SK-N-SH (cell line): Measurements from ENCODE around the gene WDR6. TPM values are rescaled to one million over a fixed set of nuclear protein-coding genes. Genes with fewer than 3 reads are reported as not detected.
A peak's percentile ranks its signal among the peaks of the same experiment; 100 is the strongest.

ENCODE experiments used
- CTCF ChIA-PET: fragments of 300-600, 350-600 bp; formaldehyde crosslinking; extraction: SDS; loops from one replicate; lab custom pipeline; 2021; lab: Yijun Ruan, JAX
- POLR2A ChIA-PET: fragments of 350-600 bp; sonication (Branson Sonifier 250); formaldehyde crosslinking; extraction: SDS; loops from one replicate; lab custom pipeline; 2020; ENCODE audit warnings: antibody characterized with exemption, inconsistent platforms; lab: Yijun Ruan, JAX
- DNase-seq: peaks from one replicate; pipeline ENCODE4 v3.0.0; 2012
- H2AFZ ChIP-seq: fragments of 200-600 bp; sonication (generic); 2 replicates; pipeline ENCODE4 v1.8.1; 2016; ENCODE audit warnings: antibody characterized with exemption, mild to moderate bottlenecking, low read depth
- H3F3A ChIP-seq: fragments of 200-600 bp; sonication (generic); replicated peaks from 2 replicates; pipeline ENCODE3; 2016; ENCODE audit warnings: antibody characterized with exemption, mild to moderate bottlenecking; ENCODE audit not compliant: insufficient read depth
- H3K27ac ChIP-seq, 2 experiments: fragments of 200-500 bp in 1 of 2; fragments of 200-600 bp in 1 of 2; sonication (Bioruptor generic) in 1 of 2; sonication (generic), shearing (Covaris generic) in 1 of 2; 2 replicates each; pipeline versions ENCODE4 v1.5.1 to v1.6.1; 2014 to 2016; ENCODE audit warnings: low read depth in 2 of 2, inconsistent platforms in 1 of 2, low read length in 1 of 2, mild to moderate bottlenecking in 1 of 2, mixed read lengths in 1 of 2
- H3K27me3 ChIP-seq: fragments of 200-600 bp; sonication (generic), shearing (Covaris generic); 2 replicates; pipeline ENCODE4 v1.6.1; 2016; ENCODE audit warnings: mixed run types; ENCODE audit not compliant: insufficient read depth
- H3K36me3 ChIP-seq, 2 experiments: fragments of 200-500 bp in 1 of 2; fragments of 200-600 bp in 1 of 2; sonication (Bioruptor generic) in 1 of 2; sonication (generic) in 1 of 2; replicated peaks in 1 of 2; 2 replicates each; pipeline versions ENCODE3 to v1.5.1; 2014 to 2016; ENCODE audit warnings: low read length in 1 of 2, mild to moderate bottlenecking in 1 of 2; ENCODE audit not compliant: insufficient read depth in 2 of 2, control insufficient read depth in 1 of 2
- H3K4me1 ChIP-seq, 2 experiments: fragments of 200-500 bp in 1 of 2; fragments of 200-600 bp in 1 of 2; sonication (Bioruptor generic) in 1 of 2; sonication (generic), shearing (Covaris generic) in 1 of 2; 2 replicates each; pipeline versions ENCODE4 v1.5.1 to v1.6.1; 2014 to 2016; ENCODE audit warnings: low read depth in 1 of 2, low read length in 1 of 2, mixed run types in 1 of 2; ENCODE audit not compliant: insufficient read depth in 2 of 2, control insufficient read depth in 1 of 2
- H3K4me2 ChIP-seq: fragments of 200-600 bp; sonication (generic), shearing (Covaris generic); 2 replicates; pipeline ENCODE4 v1.6.1; 2017; ENCODE audit warnings: mixed run types
- H3K4me3 ChIP-seq, 2 experiments: fragments of 200-500 bp in 1 of 2; fragments of 200-600 bp in 1 of 2; sonication (Bioruptor generic) in 1 of 2; sonication (generic), shearing (Covaris generic) in 1 of 2; 2 replicates each; pipeline versions ENCODE4 v1.5.1 to v1.8.1; 2014 to 2016; ENCODE audit warnings: low read depth in 2 of 2, inconsistent platforms in 1 of 2, low read length in 1 of 2, mild to moderate bottlenecking in 1 of 2, mixed read lengths in 1 of 2, moderate library complexity in 1 of 2
- H3K79me2 ChIP-seq: fragments of 200-600 bp; sonication (generic); 2 replicates; pipeline ENCODE4 v1.8.1; 2017; ENCODE audit warnings: mild to moderate bottlenecking; ENCODE audit not compliant: insufficient read depth
- H3K9ac ChIP-seq: fragments of 200-600 bp; sonication (generic); 2 replicates; pipeline ENCODE4 v1.6.1; 2017; ENCODE audit warnings: mixed run types
- H3K9me2 ChIP-seq: fragments of 200-600 bp; sonication (generic); 2 replicates; pipeline ENCODE4 v1.6.1; 2017; ENCODE audit warnings: mixed run types
- H3K9me3 ChIP-seq: fragments of 200-600 bp; sonication (generic); 2 replicates; pipeline ENCODE4 v1.6.1; 2017; ENCODE audit warnings: mixed run types, mild to moderate bottlenecking, moderate library complexity
- H4K20me1 ChIP-seq: fragments of 200-600 bp; sonication (generic); 2 replicates; pipeline ENCODE4 v1.6.1; 2017; ENCODE audit warnings: mild to moderate bottlenecking, mixed run types; ENCODE audit not compliant: insufficient read depth
- CHD2 ChIP-seq: fragments of 150-350 bp; IDR thresholded peaks from 2 replicates; pipeline ENCODE4 v1.6.1; 2018; ENCODE audit warnings: low read length; ENCODE audit not compliant: partially characterized antibody
- ELF1 ChIP-seq: IDR thresholded peaks from 2 replicates; pipeline ENCODE4 v1.4.0; 2012
- FOSL2 ChIP-seq: IDR thresholded peaks from 2 replicates; pipeline ENCODE4 v1.4.0; 2012; ENCODE audit warnings: low read depth, mild to moderate bottlenecking, moderate library complexity, borderline replicate concordance
- FOXJ3 ChIP-seq: sonication (generic); formaldehyde crosslinking; IDR thresholded peaks from 2 replicates; pipeline ENCODE4 v1.5.1; 2020; ENCODE audit warnings: mild to moderate bottlenecking, missing genetic modification reagents
- GABPA ChIP-seq: IDR thresholded peaks from 2 replicates; pipeline ENCODE4 v1.4.0; 2012; ENCODE audit warnings: low read depth, mild to moderate bottlenecking
- GATA2 ChIP-seq: sonication (generic); formaldehyde crosslinking; IDR thresholded peaks from 2 replicates; pipeline ENCODE4 v1.5.0; 2020; ENCODE audit warnings: mild to moderate bottlenecking, missing genetic modification reagents
- IRF3 ChIP-seq: fragments of 150-350 bp; IDR thresholded peaks from 2 replicates; pipeline ENCODE4 v1.6.1; 2016; ENCODE audit warnings: mild to moderate bottlenecking, low read depth, low read length
- JUND ChIP-seq: IDR thresholded peaks from 2 replicates; pipeline ENCODE4 v1.4.0; 2012
- MAX ChIP-seq: IDR thresholded peaks from 2 replicates; pipeline ENCODE4 v1.4.0; 2012; ENCODE audit warnings: low read depth
- MXI1 ChIP-seq: IDR thresholded peaks from 2 replicates; pipeline ENCODE4 v1.6.1; 2012; ENCODE audit warnings: mild to moderate bottlenecking, low read depth, low read length, improper control_type of control experiment
- NRF1 ChIP-seq: IDR thresholded peaks from 2 replicates; pipeline ENCODE4 v1.6.1; 2012; ENCODE audit warnings: low read depth, mild to moderate bottlenecking, low read length
- PBX3 ChIP-seq: IDR thresholded peaks from 2 replicates; pipeline ENCODE4; 2012
- POLR2AphosphoS5 ChIP-seq: IDR thresholded peaks from 2 replicates; pipeline ENCODE4 v1.6.1; 2012; ENCODE audit warnings: low read depth, low read length
- RCOR1 ChIP-seq: fragments of 150-350 bp; IDR thresholded peaks from 2 replicates; pipeline ENCODE4 v1.6.1; 2017; ENCODE audit warnings: antibody characterized with exemption, low read length
- REST ChIP-seq: IDR thresholded peaks from 2 replicates; pipeline ENCODE4 v1.6.1; 2012; ENCODE audit warnings: mild to moderate bottlenecking, low read depth, low read length, moderate library complexity
- RFX5 ChIP-seq: IDR thresholded peaks from 2 replicates; pipeline ENCODE4 v1.6.1; 2012; ENCODE audit warnings: mild to moderate bottlenecking, improper control_type of control experiment, low read length
- TAF1 ChIP-seq: IDR thresholded peaks from 2 replicates; pipeline ENCODE4 v1.6.1; 2012; ENCODE audit warnings: low read depth, mild to moderate bottlenecking, low read length, moderate library complexity, borderline replicate concordance
- TCF12 ChIP-seq: IDR thresholded peaks from 2 replicates; pipeline ENCODE4 v1.4.0; 2012
- TEAD4 ChIP-seq: IDR thresholded peaks from 2 replicates; pipeline ENCODE4 v1.4.0; 2012; ENCODE audit warnings: mild to moderate bottlenecking, borderline replicate concordance; ENCODE audit not compliant: insufficient read depth
- USF1 ChIP-seq: IDR thresholded peaks from 2 replicates; pipeline ENCODE4 v1.4.0; 2012; ENCODE audit warnings: low read depth, borderline replicate concordance
- USF2 ChIP-seq: fragments of 150-350 bp; IDR thresholded peaks from 2 replicates; pipeline ENCODE4 v1.6.1; 2017; ENCODE audit warnings: antibody characterized with exemption, low read length, low read depth, borderline replicate concordance
- ZBTB33 ChIP-seq: IDR thresholded peaks from 2 replicates; pipeline ENCODE4 v1.4.0; 2012; ENCODE audit warnings: low read depth, borderline replicate concordance
- WGBS: methylation state at CpG from one replicate; pipeline ENCODE4 v1.1.6; 2017; ENCODE audit warnings: low lambda C conversion rate; 5-methylcytosine and 5-hydroxymethylcytosine counted together
- polyA plus RNA-seq, 3 experiments: library from polyadenylated mRNA; depleted of rRNA; stranded (reverse); fragments of >200 nt; gene quantifications; 2 replicates each; pipeline ENCODE4 v1.2.3, GENCODE V29; 2012

WDR6 gene
- 230 and 277 TPM in 2 replicates for polyA plus RNA-seq (2012; rRNA removed)
- polyA plus RNA-seq (2012; cell fraction: cytosol; rRNA removed) = 65.3 and 95.1 TPM in 2 replicates
- 1,525 and 1,565 TPM in 2 replicates for polyA plus RNA-seq (2012; cell fraction: nucleus; rRNA removed)

- Histone ChIP-seq H3K4me1 (peaks cover 0 to 21% of the 10 kb centered on the region in 2 experiments; a peak in 2 of 4 replicates), H3K27me3 (no peaks in the 10 kb centered on the region), H3K9me3 (no peaks in the 10 kb centered on the region), H3K4me3 (peak within 1 kb of the TSS; percentile 78 to 97), H3K79me2 (peaks cover 58% of the 10 kb centered on the region), H3K36me3 (peaks cover 4 to 10% of the 10 kb centered on the region in 2 experiments), H4K20me1 (peaks cover 40% of the 10 kb centered on the region), H3K9ac (peak within 1 kb of the TSS; percentile 100), H3K27ac (peak within 1 kb of the TSS; percentile 96 to 98), H2AFZ (peak within 1 kb of the TSS; percentile 84), H3K9me2 (no peaks in the 10 kb centered on the region), H3F3A (peaks cover 3% of the 10 kb centered on the region), H3K4me2 (peak within 1 kb of the TSS; percentile 100)
- CTCF ChIA-PET = interaction anchor here (0.8 to 4.4 kb wide), 11 partner anchors 10 to 324 kb away, joined by 3 to 39 read pairs (median 9); partner anchors contain the start of genes DALRD3, IMPDH2, NDUFAF3 and P4HTM
- POLR2A ChIA-PET = interaction anchor here (0.5 to 4.4 kb wide), 17 partner anchors 10 to 463 kb away, joined by 3 to 80 read pairs (median 4); partner anchors contain the start of genes DAG1, DALRD3, IMPDH2 and IP6K2
- peak; percentile 98 for DNase-seq
- under 1% methylated on average over 22 of the region's 65 CpGs for WGBS
- no peak for TF ChIP-seq ELF1
- TF ChIP-seq USF2 = peak; percentile 90
- peak; percentile 97 for TF ChIP-seq ZBTB33
- TF ChIP-seq RCOR1 = peak; percentile 29; the same call in 1 of the 2 replicates
- no peak for TF ChIP-seq TCF12
- TF ChIP-seq TEAD4 = no peak
- TF ChIP-seq POLR2AphosphoS5 = peak; percentile 90
- TF ChIP-seq PBX3 = peak; percentile 95
- TF ChIP-seq FOSL2 = no peak
- TF ChIP-seq TAF1 = no peak; the same call in none of the 2 replicates
- TF ChIP-seq JUND = no peak
- peak; percentile 99 for TF ChIP-seq USF1
- 0 out of 2 replicates have a peak, but pooled peaks have one; percentile 32 for TF ChIP-seq FOXJ3 (CRISPR knock-in tag)
- peak; percentile 95 for TF ChIP-seq MAX
- no peak for TF ChIP-seq GATA2 (CRISPR knock-in tag)
- peak; percentile 87; the same call in 1 of the 2 replicates for TF ChIP-seq MXI1
- TF ChIP-seq RFX5 = peak; percentile 80
- peak; percentile 99 for TF ChIP-seq CHD2
- no peak for TF ChIP-seq GABPA
- TF ChIP-seq NRF1 = no peak
- TF ChIP-seq IRF3 = peak; percentile 69
- TF ChIP-seq REST = no peak
Measured at GRCh38 chr3:49007068-49007770, at the start of gene WDR6. Gene WDR6, plus strand, starts transcription at chr3:49007391. Its CDS starts 41 bp downstream, at chr3:49007432.
